T-helper 2 cell treated with Interferon-gamma antibody and Interleukin-4, amounts not matched to agents 100 ng/mL and 5 ng/mL, for 36 hours (primary cell): ENCODE results near the gene CHI3L1. TPM values are rescaled to one million over a fixed set of nuclear protein-coding genes. Genes with fewer than 3 reads are reported as not detected.

Experiments used
- intact Hi-C: fragments of 100-400 bp; cut with micrococcal nuclease; formaldehyde crosslinking; loops from one replicate; pipeline ENCODE4 v1.15.1; 2023
- total RNA-seq: library from RNA; stranded (reverse); gene quantifications from 2 replicates; pipeline ENCODE4 v1.2.3, GENCODE V29; 2022

CHI3L1 gene
- total RNA-seq, 1 donor from 2014 or later = not detected

DNA sequence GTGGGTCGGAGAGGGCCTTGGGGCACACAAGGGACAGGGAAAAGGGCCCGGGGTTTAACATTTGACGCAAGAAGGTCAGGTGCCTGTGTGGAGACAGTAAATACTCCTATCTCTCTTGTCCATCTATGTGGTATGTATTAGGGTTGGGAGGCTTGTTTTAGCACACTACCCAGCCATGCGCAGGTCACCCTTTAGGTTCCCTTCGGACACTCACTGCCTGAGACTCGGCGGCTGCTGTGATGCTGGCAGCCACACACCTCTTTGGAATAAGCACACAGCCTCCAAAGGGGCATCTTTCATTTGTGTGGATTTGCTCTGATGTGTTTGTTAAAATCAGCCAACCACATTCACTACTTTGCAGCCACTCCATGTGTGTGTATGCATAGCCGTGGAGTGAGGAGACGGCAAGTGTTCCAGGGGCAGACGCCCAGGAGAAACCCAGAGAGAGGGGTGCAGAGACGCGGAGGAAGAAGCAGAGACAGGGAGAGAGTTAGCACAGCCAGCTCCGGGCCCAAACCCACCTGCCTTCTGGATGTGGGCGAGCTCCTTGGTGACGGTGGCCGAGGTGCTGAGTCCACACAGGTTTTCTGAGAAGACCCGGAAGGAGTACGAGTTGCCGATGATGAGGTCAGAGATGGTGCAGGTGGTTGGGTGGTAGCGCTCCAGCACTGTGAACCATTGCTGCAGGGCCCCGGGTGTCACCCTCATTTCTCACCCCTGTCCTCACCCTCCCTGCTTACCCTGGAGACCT is 16.6 kb downstream of the CHI3L1 start:
- intact Hi-C loops = no loop called here

DNA sequence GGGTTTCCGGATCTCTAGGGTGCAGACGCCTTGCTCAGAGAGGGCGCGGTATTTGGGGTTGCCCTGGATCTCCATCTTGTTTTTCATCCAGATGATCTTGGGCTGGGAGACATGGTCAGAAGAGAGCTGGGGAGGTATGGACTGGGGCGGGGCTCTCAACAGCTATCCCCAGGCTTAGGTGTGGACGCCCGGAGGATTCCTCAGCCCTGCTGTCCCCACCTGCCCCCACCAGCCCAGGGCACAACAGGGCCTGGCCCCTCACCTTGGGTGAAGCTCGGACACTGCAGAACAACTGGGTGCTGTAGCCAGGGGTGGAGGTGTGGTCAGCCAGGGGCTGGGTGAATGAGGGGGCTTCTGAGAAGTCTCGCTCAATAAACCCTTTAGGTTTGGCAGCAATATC is 17.5 kb downstream of the CHI3L1 start:
- intact Hi-C loops = no loop called here

DNA sequence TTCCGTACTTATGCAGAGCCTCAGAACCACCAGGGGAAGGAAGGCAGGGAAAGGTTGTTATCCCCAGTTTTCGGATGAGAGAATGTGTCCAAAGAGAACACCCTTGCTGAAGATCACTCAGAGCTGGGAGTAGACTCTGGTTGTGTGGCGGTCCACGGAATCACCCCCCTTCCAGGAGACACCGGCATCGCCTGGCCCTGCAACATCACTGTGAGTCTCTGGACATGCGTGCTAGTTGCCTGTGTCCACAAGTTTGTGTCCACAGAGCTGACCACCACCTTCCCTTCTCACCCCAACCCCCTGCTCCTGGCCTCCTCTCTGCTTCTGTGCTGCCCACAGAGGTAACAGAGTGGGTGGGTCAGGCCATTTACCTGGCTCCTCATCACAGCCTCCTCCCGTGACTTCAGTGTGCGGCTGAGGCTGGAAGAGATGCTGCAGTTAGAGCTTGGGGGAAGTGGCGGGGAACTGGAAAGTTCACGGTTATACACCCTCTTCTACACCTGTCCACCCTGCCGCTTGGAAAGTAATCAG is 18.2 kb downstream of the CHI3L1 start:
- intact Hi-C loops = no loop called here

DNA sequence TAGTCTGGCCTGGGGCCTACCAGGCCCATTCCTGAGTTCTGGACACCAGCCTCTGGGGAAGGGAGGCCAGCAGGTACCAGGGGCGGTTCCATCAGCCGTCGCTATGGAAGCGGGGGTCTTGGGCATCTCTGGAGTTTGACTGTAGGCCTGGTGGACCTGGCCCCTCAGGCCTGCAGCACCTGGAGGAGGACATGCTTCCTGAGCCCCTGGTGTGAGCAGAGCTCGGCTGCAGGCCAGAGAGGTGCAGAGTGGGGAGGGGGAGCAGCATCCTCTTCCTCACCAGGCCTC is 18.6 kb downstream of the CHI3L1 start:
- intact Hi-C loops = no loop called here

DNA sequence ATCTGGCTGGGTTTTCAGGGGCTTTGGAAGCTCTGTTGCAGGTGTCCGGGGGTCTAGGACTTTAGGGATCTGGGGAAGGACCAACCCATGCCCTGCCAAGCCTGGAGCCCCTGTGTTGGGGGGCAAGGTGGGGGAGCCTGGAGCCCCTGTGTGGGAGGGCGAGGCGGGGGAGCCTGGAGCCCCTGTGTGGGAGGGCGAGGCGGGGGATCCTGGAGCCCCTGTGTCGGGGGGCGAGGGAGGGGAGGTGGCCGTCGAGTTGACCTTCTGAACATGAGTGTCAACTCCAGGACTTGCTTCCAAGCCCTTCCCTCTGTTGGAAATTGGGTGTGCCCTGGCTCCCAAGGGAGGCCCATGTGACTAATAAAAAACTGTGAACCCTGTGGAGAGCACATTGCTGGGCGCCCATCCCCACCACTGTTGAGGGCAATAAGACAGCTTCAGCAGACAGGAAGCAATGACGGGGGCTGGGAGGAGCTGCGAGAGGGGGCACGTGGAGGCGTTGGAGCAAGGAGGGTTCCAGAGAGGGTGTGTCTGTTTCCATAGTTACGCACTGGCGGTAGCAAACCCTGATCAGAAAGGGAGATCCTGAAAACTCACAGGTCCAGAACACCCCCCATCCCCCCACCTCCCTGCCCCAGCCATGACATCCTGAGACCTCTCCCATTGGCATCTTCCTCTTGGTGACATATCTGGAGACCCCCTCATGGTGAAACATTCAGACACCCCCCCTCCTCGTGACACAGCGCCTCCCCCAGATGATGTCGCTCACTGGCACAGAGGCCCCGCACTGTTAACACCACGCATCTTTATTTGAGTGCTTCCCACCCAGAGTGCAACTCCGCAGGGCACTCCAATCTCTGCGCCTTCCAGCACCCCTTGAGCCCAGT is 19.2 kb downstream of the CHI3L1 start:
- intact Hi-C loops = no loop called here

DNA sequence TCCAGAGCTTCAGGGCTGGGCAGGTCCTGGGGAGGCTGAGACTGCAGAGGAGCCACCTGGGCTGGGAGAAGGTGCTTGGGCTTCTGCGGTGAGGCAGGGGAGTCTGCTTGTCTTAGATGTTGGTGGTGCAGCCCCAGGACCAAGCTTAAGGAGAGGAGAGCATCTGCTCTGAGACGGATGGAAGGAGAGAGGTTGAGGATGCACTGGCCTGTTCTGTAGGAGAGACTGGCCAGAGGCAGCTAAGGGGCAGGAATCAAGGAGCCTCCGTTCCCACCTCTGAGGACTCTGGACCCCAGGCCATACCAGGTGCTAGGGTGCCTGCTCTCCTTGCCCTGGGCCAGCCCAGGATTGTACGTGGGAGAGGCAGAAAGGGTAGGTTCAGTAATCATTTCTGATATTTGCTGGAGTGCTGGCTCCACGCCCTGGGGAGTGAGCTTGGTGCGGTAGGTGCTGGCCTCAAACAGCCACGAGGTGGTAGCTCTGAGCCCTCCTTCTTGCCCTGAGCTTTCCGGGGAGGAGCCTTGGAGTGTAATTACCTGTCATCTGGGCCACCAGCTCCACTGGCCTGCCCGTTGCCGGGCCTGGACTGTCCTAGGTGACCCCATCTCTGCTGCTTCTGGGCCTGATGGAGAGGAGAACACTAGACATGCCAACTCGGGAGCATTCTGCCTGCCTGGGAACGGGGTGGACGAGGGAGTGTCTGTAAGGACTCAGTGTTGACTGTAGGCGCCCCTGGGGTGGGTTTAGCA is 20.1 kb downstream of the CHI3L1 start:
- intact Hi-C loops = no loop called here

DNA sequence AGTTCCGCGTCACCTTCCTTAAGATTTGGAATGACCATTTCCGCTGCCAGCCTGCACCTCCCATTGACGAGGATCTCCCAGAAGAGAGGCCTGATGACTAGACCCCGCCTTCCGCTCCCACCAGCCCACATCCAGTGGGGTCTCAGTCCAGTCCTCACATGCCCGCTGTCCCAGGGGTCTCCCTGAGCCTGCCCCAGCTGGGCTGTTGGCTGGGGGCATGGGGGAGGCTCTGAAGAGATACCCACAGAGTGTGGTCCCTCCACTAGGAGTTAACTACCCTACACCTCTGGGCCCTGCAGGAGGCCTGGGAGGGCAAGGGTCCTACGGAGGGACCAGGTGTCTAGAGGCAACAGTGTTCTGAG is 20.7 kb downstream of the CHI3L1 start:
- intact Hi-C loops = no loop called here

DNA sequence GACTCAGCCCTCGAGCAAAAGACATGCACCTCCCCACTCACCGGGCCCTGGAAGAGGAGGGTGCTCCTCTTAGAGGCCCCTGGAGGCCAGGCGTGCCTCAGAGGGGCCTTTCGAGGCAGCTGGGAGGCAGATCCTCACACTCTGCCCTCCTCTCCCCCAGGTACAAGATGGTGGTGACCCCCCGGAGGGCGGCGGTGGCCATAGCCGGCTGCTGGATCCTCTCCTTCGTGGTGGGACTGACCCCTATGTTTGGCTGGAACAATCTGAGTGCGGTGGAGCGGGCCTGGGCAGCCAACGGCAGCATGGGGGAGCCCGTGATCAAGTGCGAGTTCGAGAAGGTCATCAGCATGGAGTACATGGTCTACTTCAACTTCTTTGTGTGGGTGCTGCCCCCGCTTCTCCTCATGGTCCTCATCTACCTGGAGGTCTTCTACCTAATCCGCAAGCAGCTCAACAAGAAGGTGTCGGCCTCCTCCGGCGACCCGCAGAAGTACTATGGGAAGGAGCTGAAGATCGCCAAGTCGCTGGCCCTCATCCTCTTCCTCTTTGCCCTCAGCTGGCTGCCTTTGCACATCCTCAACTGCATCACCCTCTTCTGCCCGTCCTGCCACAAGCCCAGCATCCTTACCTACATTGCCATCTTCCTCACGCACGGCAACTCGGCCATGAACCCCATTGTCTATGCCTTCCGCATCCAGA is 21.3 kb downstream of the CHI3L1 start:
- intact Hi-C loops = no loop called here

DNA sequence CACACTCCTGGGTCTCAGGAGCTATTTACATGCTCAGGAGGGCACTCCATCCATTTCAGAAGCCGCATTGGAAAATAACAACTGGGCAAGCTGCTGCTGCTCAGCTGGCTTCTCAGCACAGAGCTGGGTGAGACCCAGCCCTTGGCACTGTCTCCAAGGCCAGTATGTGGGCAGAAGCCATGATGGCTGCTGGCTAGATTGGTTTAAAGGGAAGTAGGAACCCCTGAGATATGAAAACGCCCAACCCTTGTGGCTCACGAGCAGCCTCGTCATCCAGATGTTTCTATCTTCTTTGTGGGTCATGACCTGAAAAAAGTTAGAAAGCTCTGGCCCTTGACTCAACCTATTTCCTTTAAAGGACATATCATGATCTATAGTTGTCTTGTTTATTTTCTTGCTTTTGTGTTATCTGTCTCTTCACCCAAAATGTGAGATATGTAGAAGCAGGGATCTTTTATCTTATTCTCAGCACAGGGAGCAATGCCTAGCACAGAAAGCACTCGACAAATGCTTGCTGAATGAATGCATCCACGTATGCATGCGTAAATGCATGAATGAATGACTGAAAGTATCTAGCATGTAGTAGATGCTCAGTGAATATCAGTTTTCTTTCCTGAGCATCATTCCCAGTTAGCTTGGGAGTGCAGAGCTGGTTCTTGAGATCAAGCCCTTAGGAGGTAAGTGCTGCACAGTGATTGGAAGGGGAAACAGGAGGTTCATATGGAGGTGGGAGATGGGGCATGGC is 22.4 kb downstream of the CHI3L1 start:
- intact Hi-C loops = no loop called here

DNA sequence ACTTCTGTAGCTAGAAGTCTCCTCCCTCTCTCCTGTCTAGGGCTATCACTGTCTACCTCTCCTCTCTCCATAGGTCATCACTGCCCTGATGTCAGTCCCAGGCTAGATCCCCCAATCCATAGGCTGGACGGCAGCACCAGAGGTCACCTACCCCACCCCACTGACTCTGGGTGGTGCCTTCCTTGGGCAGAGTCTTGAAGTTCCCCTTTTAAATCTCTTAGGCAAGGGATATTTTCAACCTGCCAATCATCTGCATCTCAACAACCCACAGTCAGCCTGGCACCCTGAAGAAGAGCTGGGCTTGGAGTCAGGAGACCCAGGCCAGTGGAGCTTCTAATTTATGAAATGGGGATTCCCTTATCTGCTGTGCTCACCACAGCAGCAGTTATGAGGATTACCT is 24.1 kb downstream of the CHI3L1 start:
- intact Hi-C loops = no loop called here

DNA sequence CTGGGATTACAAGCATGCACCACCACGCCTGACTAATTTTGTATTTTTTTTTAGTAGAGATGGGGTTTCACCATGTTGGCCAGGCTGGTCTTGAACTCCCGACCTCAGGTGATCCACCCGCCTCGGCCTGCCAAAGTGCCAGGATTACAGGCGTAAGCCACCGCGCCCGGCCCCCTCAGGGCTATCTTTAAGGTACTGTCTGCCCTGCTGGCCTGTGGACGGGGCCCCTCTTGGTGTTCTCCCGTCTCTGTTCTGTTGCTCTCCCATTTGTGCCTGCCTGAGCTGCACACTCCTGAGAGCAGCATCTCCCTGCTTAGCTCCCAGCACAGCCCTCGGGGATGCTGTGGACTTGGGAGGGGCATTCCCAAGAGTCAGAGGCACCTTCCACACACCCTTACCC is 24.8 kb downstream of the CHI3L1 start:
- intact Hi-C loops = no loop called here

DNA sequence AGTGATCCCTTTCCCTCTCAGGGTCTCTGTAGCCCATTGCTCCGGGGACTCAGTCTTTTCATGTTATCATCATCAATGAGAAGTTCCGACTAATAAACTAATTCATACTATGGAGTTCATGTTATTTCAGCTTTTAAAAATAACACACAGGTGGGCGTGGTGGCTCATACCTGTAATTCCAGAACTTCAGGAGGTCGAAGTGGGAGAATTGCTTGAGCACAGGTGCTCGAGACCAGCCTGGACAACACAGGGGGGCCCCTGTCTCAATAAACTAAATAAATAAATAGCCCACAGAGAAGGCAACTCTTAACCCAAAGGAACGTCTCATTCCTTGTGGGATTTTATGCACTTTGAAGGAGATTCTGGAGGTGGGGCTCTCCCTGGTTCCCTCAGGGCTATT is 25.3 kb downstream of the CHI3L1 start:
- intact Hi-C loops = no loop called here

DNA sequence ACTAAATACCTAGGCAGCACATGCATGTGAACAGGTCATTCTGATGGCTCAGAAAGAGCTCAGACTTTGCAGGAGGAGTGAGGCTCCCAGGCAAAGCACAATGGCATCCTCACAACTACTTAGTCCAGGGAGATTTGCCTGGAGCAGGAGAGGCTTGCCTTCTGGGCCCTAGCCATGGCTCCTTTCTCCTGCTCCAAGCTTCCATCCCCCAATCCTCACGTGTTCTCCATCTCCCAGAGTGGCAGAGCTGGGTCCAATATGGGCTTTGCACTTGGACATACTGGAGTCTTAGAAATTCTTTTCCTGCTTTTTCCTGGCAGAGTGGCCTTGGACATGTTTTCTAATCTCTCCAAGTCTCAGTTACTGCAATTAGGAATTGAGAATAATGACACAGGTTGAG is 26.7 kb downstream of the CHI3L1 start:
- intact Hi-C loops = no loop called here

DNA sequence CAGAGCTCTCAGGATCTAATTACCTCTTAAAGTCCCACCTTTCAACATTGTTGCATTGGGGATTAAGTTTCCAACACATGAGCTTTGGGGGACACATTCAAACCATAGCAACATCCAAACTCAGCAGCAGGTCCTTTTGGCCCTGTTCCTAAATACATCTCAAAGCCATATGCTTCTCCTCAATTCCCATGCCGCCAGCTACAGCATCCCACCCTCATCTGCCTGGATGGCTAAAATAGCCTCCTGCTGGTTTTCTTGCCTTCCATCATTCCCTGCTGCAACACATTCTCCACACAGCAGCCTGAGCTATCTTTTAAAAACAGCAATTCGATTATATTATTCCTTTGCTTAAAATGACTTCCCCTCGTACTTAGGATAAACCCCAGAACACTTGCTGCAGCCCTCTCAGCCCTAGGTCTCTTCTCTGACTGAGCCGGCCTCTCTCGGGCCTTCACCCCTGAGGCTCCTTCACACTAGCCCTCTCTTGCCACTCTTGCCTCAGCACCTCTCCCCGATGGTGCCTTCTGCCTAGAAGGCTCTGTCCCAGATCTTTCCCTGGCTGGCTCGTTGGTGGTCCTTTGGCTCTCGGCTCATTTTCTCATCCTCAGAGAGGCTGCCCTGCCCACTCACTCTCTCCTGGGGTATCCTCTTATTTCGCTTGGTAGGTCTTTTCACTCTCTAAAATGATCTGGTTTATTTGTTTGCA is 27.4 kb downstream of the CHI3L1 start:
- intact Hi-C loops = no loop called here

DNA sequence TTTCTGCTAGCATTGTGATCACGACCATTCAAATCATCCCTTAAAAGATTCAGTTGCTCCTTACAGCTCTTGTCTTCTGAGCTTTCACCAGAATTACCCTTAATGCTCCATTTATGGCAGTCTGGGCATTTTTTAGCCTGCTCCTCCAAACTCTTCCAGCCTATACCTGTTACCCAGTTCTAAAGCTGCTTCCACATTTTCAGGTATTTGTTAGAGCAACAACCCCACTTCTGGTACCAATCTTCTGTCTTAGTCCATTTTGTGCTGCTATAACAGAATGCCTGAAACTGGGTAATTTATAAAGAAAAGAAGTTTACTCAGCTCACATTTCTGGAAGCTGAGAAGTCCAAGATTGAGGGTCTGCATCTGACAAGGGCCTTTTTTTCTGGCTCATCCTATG is 28.1 kb downstream of the CHI3L1 start:
- intact Hi-C loops = no loop called here

DNA sequence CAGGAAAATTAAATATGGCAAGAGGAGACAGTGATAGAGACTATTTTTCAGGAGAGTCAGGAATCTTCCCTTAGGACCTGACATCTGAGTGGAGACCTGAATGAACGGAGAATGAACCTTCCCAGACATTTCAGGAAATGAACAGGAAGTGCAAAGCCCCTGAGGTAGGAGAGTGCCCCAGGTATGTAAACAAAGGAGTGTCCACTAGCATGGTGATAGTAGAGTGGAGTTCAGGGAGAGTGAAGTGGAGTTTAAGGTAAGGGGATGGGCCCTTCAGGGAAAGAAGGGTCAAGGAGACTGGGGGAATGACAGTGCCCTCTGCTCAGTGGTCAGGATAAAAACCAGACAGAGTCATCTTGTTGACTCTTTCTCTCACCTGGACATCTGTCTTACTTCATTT is 30.2 kb downstream of the CHI3L1 start:
- intact Hi-C loops = no loop called here

DNA sequence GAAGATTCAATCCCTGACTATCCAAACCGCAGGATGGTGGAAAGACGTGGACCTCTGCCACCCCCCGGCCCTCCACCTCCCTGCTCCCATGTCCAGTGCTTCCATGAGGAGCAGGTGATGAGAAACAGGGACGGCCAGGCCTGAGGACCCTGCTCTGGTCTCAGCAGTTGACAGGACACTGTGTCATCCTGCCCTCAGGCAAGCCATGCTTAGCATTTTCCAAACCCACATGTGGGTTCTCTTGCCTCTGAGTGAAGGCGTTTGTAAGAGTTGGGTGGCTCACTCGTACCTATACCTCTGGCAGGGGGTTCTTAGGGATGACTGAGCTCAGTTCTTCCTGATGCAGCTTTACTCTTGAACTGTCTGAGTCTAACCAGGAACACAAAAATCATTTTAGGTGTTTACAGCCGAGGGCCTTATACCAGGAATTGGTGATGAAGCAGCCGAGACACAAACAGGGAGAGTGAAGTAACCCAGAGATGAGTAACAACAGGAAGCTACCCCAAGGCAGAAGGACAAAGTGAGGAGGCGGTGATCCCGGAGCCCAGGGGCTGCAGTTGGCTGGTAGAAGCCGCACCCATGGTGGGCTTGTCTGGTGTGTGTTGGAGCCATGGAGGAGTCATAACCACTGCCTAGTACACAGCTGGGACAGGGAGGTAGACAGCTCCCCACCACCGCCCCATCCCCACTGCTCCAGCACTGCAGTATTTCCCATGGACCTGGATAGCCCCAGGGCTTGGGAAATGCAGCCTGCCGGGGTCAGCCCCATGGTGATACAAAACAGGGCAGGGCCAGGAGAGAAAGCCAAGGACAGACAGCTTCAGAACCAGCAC is 32.3 kb downstream of the CHI3L1 start:
- intact Hi-C loops = no loop called here

DNA sequence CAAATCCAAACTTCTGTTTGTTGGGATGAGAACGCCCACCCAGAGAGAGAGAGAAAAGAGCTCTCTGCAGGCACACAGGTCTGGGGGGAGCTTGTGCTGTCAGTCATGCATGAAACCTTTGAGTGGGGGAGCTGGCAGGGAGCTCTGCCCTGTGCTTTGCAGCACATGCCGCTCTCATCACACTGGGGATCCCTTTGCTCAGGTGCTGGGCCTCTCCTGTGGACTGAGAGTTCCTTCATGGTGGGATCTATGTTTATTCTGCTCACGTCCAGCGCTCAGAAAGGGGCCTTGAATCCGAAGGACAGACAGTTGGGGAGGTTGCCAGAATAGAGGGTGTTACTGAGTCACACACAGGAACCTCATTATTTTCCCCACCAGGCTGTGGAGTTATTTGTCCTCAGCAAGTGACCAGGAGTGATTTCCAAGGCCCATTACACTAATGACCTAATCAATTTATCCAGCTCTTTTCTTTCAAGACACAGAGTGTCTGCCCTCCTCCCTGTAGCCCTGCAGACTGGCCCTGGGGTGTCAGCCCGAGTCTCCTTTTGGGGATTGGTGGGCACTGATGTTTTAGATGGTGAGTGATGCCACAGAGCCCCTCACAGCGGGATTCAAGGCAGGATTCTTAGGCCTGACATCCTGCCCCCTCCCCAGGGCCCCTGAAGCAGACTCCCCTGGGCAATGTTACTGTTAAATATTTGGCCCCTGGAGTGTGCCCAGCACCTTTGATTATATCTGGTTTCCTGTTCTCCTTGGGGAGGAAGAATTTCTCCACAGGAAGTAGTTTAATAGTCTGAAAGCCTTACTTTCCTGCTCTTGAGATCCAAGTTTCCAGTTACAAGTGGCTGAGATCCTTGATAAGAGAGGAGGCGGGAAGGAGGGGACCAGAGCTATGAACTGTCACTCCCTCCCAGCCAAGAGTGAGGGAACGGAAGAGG is 33.2 kb downstream of the CHI3L1 start:
- intact Hi-C loops = no loop called here
